Stimulated activated CD8-positive, alpha-beta memory T cell treated with anti-CD3 and anti-CD28 coated beads, Interleukin-2, amount 100 ng/mL, for 48 hours (primary cell): Measurements from ENCODE around the gene RALGAPA2.

Source experiments
- DNase-seq, 2 donors: peaks; one replicate each; pipeline ENCODE4 v3.0.0-alpha.2; 2020; ENCODE audit warnings: low read depth in 2 of 2

RALGAPA2 gene

GRCh38 chr20:20712474-20713243, at the start of gene RALGAPA2:
Gene RALGAPA2, minus strand, starts transcription at chr20:20712644. Its CDS starts 164 bp downstream, at chr20:20712480.
- DNase-seq: peak; percentile 92 to 94

- DNase-seq: no peak
Observed at GRCh38 chr20:20761301-20761700, 48.9 kb upstream of the RALGAPA2 start.

- DNase-seq: no peak
Observed at GRCh38 chr20:20759132-20759531, 46.7 kb upstream of the RALGAPA2 start.

- no peak for DNase-seq
Observed at GRCh38 chr20:20755674-20756319, 43.4 kb upstream of the RALGAPA2 start.

- DNase-seq: no peak
Observed at GRCh38 chr20:20755231-20755630, 42.8 kb upstream of the RALGAPA2 start.

GRCh38 chr20:20754714-20755113, 42.3 kb upstream of the RALGAPA2 start:
- DNase-seq: no peak

GRCh38 chr20:20752712-20753111, 40.3 kb upstream of the RALGAPA2 start:
- no peak for DNase-seq

- no peak for DNase-seq
Observed at GRCh38 chr20:20747298-20747697, 34.9 kb upstream of the RALGAPA2 start.

GRCh38 chr20:20744170-20744725, 31.8 kb upstream of the RALGAPA2 start:
- DNase-seq: no peak

- no peak for DNase-seq
Observed at GRCh38 chr20:20743511-20744169, 31.2 kb upstream of the RALGAPA2 start.

GRCh38 chr20:20741087-20742045, 28.9 kb upstream of the RALGAPA2 start:
- no peak for DNase-seq

GRCh38 chr20:20740541-20740940, 28.1 kb upstream of the RALGAPA2 start:
- no peak for DNase-seq

GRCh38 chr20:20737158-20737557, 24.7 kb upstream of the RALGAPA2 start:
- no peak for DNase-seq

- DNase-seq: no peak
Observed at GRCh38 chr20:20736303-20736702, 23.9 kb upstream of the RALGAPA2 start.

GRCh38 chr20:20734475-20734948, 22.1 kb upstream of the RALGAPA2 start:
- no peak for DNase-seq

GRCh38 chr20:20733943-20734342, 21.5 kb upstream of the RALGAPA2 start:
- DNase-seq: no peak

GRCh38 chr20:20732641-20733040, 20.2 kb upstream of the RALGAPA2 start:
- no peak for DNase-seq

GRCh38 chr20:20731945-20732296, 19.5 kb upstream of the RALGAPA2 start:
- no peak for DNase-seq

- no peak for DNase-seq
Observed at GRCh38 chr20:20731000-20731944, 18.8 kb upstream of the RALGAPA2 start.

GRCh38 chr20:20729563-20729962, 17.1 kb upstream of the RALGAPA2 start:
- no peak for DNase-seq
